ENCODE measurements around the gene ABLIM1.

DNA sequence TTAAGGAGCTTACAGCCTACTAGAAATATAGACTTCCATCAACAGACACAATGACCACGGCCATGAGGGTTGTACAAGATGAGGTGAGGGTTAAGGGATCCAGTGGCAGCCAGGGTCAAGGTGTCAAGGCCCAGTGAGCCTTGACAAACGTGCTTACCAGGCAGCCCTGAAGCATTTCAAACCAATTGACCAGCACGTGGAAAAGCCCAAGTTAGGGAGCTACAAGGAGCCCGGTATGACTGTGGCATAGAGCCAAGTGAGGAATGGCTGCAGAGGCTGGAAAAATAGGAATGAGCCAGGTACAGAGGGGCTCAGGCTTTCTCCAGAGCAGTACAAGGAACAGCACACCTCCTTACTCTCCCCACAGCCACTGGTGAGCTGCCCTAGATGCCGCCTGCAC, 266.5 kb downstream of the ABLIM1 start:
- TF ChIP-seq, protein P1, sequence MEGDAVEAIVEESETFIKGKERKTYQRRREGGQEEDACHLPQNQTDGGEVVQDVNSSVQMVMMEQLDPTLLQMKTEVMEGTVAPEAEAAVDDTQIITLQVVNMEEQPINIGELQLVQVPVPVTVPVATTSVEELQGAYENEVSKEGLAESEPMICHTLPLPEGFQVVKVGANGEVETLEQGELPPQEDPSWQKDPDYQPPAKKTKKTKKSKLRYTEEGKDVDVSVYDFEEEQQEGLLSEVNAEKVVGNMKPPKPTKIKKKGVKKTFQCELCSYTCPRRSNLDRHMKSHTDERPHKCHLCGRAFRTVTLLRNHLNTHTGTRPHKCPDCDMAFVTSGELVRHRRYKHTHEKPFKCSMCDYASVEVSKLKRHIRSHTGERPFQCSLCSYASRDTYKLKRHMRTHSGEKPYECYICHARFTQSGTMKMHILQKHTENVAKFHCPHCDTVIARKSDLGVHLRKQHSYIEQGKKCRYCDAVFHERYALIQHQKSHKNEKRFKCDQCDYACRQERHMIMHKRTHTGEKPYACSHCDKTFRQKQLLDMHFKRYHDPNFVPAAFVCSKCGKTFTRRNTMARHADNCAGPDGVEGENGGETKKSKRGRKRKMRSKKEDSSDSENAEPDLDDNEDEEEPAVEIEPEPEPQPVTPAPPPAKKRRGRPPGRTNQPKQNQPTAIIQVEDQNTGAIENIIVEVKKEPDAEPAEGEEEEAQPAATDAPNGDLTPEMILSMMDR (IDR thresholded peaks at IDR 0.05), result no peak
- TF ChIP-seq POLR2A (IDR thresholded peaks at IDR 0.05), result no peak
